Superior temporal gyrus (tissue), 1 donor: Measurements from ENCODE around the gene C4orf50.
A peak's percentile ranks its signal among the peaks of the same experiment; 100 is the strongest.

ENCODE experiments used
- DNase-seq: peaks from one replicate; pipeline ENCODE4 v3.0.0-alpha.2; 2016; ENCODE audit errors: extremely low spot score

Gene C4orf50

DNA sequence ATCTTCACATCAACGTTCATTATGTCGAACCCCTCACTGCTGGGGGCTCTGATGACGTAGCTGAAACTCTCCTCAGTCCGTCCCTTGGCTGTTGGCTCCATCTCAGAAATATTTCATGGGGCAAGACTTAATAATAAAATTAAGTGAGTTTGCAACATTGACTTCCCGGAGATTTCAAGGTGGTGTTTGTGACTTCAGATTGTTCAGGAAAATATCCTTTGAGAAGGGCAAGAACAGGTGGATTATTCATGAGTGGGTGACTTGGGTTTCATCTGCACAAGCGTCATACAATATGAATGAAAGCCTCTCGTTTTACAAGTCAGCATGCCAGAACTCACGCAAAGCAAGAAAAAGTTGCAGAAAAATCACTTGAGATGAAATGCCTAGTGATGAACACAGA is at the start of gene C4orf50:
Gene C4orf50, minus strand, starts transcription at position 101 of the 400 bp plus-strand sequence.
- DNase-seq = no peak

DNA sequence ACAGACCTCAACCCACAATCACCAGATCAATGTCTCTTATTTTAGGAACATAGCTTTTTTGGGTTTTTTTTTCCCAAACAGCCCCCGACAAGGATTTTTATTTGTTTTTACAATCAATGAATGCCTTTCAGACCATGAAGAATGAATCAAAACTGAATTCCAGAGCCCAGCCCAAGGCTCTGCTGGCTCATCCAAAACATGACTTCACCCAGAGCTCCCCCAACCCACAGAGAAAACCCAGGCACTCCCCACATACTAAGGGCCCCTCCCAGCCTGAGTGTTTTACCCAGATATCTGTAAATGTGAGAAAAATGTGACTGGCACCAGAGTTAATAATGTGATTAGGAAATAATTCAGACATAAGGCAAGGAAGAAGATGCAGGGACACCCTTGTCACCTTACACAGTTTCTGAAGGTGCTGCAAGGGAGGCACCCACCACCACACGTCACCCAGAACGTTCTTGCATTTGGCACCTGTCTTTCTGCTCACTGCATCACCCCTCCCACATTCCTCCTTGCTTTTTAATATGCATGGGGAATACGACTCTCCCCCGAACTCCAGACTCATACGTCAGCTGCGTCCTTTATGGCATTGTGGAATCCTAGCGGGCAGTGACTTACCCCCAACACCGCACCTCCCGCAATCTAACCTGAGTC is 47.8 kb upstream of the C4orf50 start:
- DNase-seq = no peak

DNA sequence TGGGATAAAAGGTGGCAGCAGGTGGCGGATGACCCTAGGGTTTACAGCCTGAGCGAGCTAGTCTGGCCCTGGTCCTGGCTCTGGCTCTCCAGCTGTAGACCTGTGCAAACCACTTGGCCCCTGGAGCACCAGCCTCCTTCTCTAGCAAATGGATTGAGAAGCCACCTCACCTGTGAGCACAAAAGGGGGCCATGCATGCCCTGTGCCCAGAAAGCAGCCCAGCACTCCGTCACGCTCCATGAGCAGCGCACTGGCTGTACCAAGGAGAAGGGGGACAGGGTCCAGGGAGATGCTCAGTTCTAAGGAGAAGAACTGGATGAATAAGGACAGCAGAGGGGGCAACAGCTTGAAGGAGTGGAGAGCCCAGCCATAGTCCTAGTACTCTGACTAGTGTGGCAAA is 46.9 kb upstream of the C4orf50 start:
- no peak for DNase-seq

DNA sequence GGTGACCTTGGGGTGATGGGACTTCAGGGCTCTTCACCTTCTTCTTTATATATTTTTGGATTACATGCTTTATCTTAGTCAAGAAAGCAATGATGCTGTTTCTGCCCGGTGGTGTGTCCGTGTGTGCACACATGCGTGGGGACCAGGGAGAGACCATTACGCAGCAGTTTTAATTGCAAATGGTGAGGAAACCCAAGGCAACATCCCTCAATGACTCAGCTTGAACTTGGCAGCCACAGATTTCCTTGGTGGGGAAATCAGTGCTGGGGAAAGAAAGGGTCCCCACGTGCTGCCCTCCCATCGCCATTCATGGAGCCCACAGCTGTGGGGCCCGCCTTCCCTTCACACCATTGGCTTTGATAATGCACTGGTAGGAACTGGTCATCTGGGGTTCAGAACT is 46.2 kb upstream of the C4orf50 start:
- no peak for DNase-seq

DNA sequence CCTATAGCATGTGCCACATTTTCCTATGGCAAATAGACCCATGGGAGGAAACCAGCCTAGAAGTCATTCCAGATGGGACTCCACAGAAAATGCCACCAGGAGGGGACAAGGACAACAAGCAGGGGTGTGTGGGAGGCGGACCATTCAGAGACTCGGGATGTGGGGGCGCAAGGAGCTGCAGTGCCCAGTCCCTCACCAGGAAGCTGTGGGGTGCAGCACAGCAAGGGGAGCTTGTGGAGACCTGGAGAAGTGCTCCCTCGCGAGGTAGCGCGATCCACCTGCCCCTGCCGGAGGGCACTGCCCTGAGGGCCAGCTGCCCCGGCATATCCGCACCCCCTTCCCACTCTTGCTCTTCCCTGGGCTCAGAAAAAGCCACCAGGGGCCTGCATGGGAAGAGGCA is 45.5 kb upstream of the C4orf50 start:
- DNase-seq = no peak

DNA sequence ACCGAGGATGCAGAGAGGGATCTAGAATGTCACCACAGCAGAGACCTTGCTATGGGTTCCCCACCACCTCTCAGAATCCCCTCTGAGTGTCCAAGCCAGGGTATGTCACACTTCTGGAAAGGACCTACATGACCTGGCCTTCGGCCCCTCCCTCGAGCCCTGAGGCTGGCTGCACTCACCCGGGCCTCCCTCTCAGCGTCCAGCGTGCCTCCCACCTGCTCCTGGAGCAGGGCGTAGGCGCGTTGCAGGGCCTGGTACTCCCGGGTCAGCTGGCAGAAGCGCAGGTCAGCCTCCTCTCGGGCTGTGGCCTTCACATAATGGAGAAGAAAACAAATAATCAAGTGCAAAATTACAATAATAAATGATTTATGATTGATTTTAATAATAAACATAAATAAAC is 43.9 kb upstream of the C4orf50 start:
- DNase-seq = no peak

DNA sequence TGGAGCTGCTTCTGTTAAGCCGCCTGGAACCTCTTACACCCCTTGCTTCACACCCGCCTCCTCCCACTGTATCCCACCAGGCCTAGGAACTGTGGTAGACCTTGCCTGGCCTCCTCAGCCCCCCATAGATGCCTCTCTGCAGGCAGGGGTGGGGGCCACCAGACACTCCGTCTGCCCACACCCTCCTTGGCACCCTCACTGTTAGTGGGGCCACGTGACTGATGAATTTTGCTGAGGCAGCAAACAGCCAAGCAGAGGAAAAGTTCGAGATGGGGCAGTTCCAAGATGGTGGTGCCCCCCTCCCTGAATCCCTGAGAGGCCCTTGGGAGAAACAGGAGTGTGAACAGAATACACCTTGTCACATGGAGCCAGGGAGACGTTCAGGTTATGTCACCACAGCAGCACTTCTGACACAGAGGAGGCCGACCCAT is 41.2 kb upstream of the C4orf50 start:
- DNase-seq = no peak

DNA sequence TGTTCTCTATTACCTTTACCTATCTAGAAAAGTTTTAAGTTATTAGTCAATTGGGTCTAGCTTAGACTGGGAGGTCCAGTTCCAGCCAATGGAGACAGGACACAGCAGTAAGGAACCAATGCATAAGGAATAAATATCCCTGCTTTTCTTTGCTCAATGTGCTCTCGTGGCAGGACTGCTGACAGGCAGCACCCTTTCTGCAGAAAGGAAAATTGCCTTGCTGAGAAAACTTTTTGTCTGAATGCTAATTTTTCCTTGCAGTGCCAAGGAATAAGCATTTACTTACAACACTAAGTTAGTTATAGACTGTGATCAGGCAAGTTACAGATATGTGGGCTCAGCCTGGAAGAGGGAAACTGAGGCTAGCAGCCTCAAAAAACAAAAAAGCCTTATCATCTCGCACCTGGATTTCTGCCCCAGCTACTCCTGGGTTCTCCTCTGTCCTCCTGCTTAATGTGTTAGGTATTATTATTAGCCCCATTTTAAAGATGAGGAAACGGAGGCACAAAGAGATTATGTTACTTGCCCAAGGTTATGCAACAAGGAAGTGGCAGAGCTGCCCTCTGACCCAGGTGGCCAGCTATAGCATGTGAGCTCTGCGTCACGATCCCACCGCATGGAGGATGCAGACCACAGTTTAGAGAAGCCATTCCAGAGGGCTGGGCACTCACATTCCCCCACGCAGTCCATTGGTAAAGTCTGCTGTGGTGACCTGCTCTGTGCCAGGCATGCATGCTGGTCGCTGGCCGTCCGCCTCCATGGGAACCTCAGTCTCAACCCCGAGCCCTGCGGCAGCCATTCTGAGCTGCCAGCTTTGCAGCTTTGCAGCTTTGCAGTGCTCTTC is 40.5 kb upstream of the C4orf50 start:
- DNase-seq = no peak

DNA sequence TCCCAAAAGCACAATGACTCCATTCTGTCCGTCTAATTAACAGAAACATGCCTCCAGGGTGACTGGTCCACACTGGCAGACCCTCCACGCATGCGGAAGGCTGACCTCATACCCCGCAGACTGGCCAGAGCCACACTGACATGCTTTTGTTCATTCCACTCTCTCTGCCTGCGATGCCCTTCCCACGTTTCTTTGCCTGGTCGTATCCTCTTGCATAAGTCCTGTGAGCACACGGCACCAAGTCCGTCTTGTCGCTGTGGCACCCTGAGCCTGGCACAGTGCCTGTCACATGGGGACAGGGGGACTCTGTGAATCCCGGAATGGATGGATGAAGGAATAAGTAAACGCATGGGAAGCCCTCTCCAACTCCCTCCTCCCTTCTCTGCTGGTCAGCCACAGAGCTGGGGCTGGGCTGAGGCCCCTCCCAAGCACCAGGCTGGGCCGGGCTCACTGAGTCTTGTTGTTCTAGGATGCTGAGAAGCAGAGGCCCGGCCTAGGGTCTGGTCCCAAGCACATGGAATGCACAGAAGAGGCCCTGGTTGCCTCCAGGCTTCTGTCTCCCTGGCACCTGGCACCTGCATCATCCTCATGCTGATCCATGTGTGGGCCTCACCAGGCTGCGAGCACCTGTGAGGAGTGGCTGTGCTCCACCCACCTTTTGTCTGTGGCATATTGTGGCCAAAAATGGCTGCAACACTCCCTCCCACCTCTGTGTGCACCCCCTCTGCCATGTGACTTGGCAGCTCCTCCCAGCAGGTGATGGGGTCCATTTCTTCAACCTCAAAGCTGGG is 38.9 kb upstream of the C4orf50 start:
- no peak for DNase-seq

DNA sequence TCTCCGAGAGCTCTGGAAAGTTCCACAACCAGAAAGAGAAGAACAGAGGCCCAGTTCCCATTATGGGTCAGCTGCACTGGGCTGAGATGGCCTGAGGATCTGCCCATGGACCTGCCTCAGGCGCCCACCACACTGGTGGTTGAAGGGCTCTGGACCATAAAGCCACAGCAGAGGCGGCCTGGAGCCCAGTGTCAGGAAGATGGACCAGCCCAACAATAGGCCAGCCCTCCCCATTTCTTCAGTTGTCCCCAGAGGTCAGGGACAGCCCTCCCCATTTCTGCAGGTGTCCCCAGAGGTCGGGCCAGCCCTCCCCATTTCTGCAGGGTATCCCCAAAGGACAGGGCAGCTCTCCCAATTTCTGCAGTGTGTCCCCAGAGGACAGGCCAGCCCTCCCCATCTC is 37.2 kb upstream of the C4orf50 start:
- no peak for DNase-seq

DNA sequence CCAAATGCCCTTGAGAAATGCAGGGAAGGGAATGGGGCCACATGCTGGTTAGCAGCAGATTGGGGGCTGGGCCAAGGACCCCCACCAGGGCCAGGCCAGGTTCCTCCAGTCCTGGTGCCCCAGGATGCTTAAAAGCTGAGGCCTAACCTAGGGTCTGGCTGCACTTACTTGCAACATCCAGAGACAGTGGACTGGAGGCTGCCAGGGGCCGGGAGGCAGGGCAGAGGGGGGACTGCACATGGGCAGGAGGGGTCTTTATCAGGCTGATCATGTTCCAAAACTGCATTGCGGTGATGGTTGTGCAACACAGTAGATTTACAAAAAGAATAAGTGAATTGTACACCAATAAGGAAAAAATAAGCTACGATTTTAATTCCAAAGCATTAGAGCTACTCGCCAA is 36.8 kb upstream of the C4orf50 start:
- no peak for DNase-seq

DNA sequence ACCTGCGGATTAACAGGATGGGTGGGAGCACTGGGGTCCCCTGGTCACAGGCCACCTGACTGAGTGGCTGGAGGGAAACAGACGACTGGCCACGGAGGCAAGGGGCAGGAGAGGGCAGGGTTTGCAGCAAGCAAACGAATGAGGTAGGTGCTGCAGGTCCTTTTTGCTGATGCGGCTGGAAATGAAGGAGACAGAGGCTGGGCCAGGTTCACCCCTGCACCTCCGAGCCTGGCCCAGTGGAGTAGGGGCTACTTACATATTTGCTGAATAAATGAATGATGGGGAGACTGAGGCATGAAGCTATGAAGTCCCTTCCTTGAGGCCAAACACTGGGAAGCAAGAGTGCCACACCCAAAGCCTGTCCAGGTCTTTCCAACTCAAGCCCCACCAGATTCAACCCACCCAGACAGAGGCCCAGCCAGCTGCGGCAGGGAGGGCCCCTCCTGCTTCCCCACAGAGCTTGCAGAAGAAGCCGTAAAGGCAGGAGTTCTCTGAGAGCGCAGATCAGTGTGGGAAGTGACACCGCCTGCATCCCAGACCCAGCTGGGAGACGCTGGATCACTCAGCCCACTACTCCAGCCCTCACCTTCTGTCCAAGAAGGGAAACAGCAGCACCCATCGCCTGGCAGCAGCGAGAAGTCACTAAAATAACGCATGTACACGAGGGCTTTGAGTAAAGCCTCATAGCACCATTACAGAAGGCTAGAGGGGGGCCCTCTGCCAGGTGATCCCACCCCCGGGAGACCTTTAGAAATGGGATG is 36.1 kb upstream of the C4orf50 start:
- DNase-seq = no peak

DNA sequence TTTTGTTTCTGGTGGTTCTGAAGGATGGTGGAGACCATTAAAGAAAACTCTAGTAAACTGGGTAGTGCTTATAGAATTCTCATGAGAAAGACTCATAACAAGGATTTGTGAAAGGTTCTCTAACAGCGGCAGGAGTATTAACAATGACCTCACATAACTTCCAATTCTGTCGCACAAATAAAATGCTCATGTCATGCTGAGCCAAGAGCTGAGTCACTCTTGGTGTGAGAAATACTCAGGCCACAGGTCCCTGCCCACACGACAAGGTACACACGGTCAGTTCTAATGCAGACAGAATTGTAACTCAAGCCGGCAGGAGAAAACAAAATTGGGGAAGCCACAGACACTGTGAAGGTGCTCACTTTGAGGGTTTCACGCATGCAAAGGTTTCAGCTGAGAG is 34.4 kb upstream of the C4orf50 start:
- DNase-seq = no peak

DNA sequence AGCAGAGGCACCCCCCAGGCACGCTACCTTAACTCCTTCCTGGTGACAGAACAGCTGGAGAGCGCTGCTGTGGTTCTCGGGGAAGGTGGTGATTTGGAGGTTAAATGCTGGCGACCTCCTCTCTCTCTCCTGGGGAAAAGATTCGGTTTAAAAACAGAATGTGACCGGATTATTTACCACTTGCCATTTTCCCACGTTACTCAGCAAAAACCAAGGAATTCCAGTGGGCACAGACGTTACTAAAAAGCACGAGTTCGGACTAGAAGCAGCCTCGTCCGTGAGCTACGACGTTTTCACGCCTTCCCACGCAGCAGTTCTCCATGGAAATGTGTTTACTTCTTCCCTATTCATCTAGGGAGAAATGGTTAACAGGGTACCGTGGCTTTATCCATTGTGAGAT is 32.3 kb upstream of the C4orf50 start:
- DNase-seq = peak; percentile 36

DNA sequence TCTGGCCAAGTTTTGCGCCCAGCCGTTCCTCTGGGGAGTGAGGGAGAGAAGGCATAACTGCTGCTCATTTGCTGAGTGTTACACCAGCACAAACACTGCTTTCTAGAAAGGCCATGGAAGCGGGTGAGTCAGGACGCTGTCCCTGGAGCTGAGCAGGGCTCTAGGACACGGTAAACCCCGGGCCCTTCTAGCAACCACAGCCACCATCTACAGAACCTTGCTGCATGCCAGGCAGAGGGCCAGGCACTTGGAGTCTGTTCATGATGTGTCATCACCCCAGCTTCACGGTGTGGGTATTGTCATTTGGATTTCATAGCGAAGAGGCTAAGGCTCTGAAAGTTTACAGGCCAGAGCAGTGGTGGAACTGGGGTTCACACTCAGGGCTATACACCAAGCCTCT is 31.8 kb upstream of the C4orf50 start:
- no peak for DNase-seq

DNA sequence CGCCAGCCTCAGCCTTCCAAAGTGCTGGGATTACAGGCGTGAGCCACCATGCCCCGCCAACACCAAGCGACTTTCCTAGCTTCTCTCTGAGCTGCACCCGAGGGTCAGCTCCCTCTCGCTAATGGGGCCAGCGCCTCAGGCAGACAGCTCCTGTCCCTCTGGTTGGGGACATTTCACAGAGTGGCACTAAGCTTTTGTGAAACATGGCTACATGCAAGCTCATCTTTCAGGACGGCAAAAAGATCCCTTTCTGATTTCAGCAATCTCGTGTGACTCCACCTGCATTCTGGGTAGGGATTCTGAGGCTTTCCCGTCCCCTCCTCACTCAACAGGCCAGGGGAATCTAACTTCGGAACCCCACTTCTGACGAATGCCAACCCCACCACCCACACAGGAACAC is 31.0 kb upstream of the C4orf50 start:
- no peak for DNase-seq

DNA sequence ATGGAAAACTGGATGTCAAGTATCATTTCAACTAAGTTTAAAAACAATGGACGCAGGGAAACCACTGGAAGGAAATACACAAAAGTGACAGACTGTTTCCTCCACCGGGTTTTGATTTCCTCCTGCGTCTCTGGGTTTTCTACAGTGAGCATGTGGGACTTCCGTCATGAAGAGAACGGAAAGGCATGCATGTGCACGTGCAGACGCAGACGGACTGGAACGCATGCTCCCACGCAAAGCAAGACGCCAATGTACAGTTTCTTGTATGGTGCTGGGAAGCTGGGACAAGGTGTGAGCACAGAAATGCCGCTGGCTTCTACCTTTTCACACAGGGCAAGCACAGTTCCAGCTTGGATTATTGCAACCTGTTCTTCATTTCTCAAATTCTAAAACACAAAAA is 30.3 kb upstream of the C4orf50 start:
- no peak for DNase-seq

DNA sequence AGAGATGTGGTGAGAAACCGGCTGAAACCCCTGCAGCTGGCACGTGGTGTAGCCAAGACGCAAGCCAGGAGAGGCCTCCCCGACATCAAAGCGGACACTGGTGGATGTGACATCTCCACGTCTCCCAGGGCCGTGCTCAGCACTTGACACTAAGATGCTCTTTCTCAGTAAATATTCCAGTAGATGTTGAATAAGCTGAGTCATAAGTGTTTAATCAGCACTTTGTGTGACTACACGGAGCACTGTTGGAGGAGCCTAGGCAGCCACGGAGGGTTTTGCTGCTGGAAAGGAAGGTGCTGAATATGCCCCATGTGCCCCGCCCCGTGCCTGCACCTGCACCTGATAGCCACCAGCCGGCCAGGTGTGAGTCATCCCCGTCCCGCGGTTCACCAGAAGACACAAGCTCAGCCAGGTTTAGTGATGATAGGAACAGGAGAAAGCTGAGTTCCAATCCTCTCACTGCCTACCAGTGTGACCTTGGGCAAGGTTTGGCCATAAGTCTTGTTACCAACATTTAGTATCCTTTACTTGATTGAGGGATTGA is 29.0 kb upstream of the C4orf50 start:
- DNase-seq = no peak

DNA sequence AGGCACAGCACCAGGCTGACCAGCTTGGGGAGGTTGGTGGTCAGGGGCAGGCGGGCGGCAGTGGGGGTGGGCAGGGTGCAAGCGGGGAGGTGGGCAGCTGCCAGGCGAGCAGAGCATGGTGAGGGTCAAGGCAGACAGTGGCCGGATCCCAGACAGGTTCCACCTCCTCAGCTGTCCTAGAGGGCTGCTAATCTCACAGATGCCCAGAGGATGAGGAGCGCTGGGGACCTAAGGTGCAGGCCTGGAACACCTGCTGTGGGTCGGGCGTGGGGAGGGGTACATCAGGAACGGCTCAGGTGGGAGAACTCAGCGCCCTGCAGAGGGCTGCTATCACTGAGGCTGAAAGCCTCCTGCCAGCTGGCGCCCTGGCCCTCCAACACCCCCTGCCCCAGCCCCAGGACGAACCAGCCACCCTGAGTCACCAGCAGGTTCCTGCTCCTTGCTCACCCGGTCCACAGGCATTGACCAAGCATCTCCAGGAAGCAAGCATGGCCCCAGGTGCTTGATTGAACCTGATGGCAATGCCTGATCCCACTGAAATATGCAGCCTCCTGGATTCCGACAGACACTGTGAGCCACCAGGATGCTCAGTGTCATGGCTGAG is 28.4 kb upstream of the C4orf50 start:
- no peak for DNase-seq

DNA sequence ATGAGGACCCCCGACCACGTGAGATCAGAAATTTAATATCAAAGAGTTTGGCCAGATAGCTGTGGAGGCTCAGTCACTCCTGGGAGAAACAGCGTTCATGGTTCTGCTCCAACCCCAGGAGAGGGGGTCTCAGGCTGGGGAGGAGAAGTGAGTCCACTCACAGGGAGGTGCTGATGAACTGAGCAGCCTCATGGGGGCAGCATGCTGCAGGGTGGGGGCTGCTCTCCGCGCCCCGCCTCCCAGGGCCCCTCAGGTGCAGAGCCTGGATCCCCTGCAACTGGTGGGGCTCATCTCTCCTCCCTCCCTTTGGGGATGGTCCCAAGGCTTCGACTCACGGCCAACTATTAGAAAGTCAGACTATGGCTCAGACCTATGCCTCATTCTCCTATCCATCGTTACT is 26.6 kb upstream of the C4orf50 start:
- DNase-seq = no peak

DNA sequence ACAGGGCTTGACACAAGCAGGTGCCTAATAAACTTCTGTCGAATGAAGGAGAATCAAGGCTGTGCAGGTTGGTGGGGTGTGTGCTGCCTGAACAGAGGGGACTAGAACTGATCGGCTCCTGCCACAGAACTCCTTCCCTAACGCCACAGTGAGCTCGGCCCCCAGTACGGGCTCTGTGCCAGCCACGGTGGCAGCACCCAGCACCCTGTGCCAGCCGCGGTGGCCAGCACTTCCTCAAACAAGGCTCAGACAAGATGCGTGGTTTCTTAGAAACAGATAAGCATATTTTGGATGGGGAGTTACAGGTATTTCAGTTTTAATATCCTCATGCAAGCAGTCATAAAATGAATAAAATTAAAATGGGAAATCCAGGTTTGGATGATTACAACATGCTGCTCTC is 26.0 kb upstream of the C4orf50 start:
- DNase-seq = no peak
